ENCODE measurements around the gene TDRD12.

- TF ChIP-seq CTCF (optimal IDR thresholded peaks at IDR 0.05 in 1 of 3, IDR thresholded peaks at IDR 0.05 in 1 of 3, conservative IDR thresholded peaks at IDR 0.05 in 1 of 3; ENCODE audit: extremely low read depth in 1 of 3, insufficient read depth in 2 of 3, low read length in 3 of 3) (no peak), EZH2 (IDR thresholded peaks at IDR 0.05; ENCODE audit: low read length) (no peak)
Measured at GRCh38 chr19:32708457-32708856, 11.1 kb upstream of the TDRD12 start.
